ENCODE results near the gene TBC1D1. TPM values are rescaled to one million over a fixed set of nuclear protein-coding genes. Genes with fewer than 3 reads are reported as not detected.

Gene TBC1D1
- total and polyA plus RNA-seq, 2 of the 8 experiments (the other 6 are each of a cell fraction or from before 2014, with no cell fraction given): 96.9 to 162 TPM

GRCh38 chr4:37966044-37966443 lies 75.2 kb downstream of the TBC1D1 start:
- H2AK5ac ChIP-seq (ENCODE audit: low read depth, low read length): no peak overlapping the region
- no peaks in the 10 kb centered on the region for H3K79me2 ChIP-seq (ENCODE audit: control insufficient read depth in 1 of 2, insufficient read depth in 2 of 2, low read length in 2 of 2)
- H3K9ac ChIP-seq (replicated peaks in 1 of 4; ENCODE audit: extremely low read depth in 1 of 4, low read depth in 3 of 4, low read length in 3 of 4): no peak overlapping the region
- no peak overlapping the region for H3K4ac ChIP-seq (replicated peaks; ENCODE audit: insufficient read length, low read depth, low read length)
- no peak overlapping the region for H2AFZ ChIP-seq (ENCODE audit: low read length)
- H4K20me1 ChIP-seq (replicated peaks in 1 of 2; ENCODE audit: control insufficient read depth in 1 of 2, insufficient read depth in 2 of 2, low read length in 2 of 2): no peaks in the 10 kb centered on the region
- H3K36me3 ChIP-seq (ENCODE audit: control insufficient read depth in 2 of 4, insufficient read depth in 4 of 4, low read length in 3 of 4): no peaks in the 10 kb centered on the region
- H3K23me2 ChIP-seq (ENCODE audit: low read depth, low read length): no peaks in the 10 kb centered on the region
- H3K4me3 ChIP-seq (ENCODE audit: extremely low read depth in 1 of 4, insufficient read depth in 2 of 4, low read depth in 3 of 4, low read length in 4 of 4): no peak overlapping the region
- 81% methylated on average over 3 of the region's 3 CpGs; no CpG with 5 or more reads in 1 of the 2 experiments for WGBS, 2 experiments (ENCODE audit: extremely low coverage in 1 of 2, insufficient coverage in 1 of 2, insufficient read length in 1 of 2, insufficient replicate concordance in 2 of 2, low coverage in 1 of 2, low lambda C conversion rate in 2 of 2, missing lambda C conversion rate in 1 of 2)
- H3K23ac ChIP-seq (ENCODE audit: insufficient read length): no peak overlapping the region
- no peak overlapping the region for H2BK5ac ChIP-seq (ENCODE audit: low read depth, low read length)
- H3K14ac ChIP-seq (ENCODE audit: insufficient read length): no peak overlapping the region
- POLR2A ChIA-PET (ENCODE audit: partially characterized antibody): no interaction called here
- FAIRE-seq (no peak), DNase-seq (ENCODE audit: low read depth in 1 of 2, low spot score in 2 of 2) (no peak)
- H4K91ac ChIP-seq (replicated peaks; ENCODE audit: insufficient read length, low read length): no peak overlapping the region
- no peak overlapping the region for H4K5ac ChIP-seq (ENCODE audit: insufficient read length, low read depth, low read length)
- no peak overlapping the region for H2BK15ac ChIP-seq (ENCODE audit: low read length)
- H3K79me1 ChIP-seq (ENCODE audit: low read depth, low read length): no peaks in the 10 kb centered on the region
- H3K4me2 ChIP-seq (ENCODE audit: insufficient read depth in 1 of 2, low read depth in 2 of 2, low read length in 2 of 2): no peak overlapping the region
- H3K27me3 ChIP-seq (replicated peaks in 1 of 4; ENCODE audit: control insufficient read depth in 3 of 4, extremely low read depth in 1 of 4, insufficient read depth in 3 of 4, low read length in 3 of 4): no peaks in the 10 kb centered on the region
- TF ChIP-seq TAF1 (IDR thresholded peaks at IDR 0.05; ENCODE audit: low read depth, low read length) (no peak), CREB1 (IDR thresholded peaks at IDR 0.05) (no peak), FOSL1 (IDR thresholded peaks at IDR 0.05; ENCODE audit: insufficient read depth, low read depth, low read length) (no peak), PHF8 (conservative IDR thresholded peaks at IDR 0.05; ENCODE audit: low read depth, low read length) (no peak), GABPA (IDR thresholded peaks at IDR 0.05; ENCODE audit: borderline replicate concordance, insufficient read depth, low read length) (no peak), CTBP2 (IDR thresholded peaks at IDR 0.05; ENCODE audit: borderline replicate concordance, insufficient read depth, insufficient read length, low read length) (no peak), USF2 (IDR thresholded peaks at IDR 0.05; ENCODE audit: low read length) (no peak), TAF7 (optimal IDR thresholded peaks at IDR 0.05; ENCODE audit: borderline replicate concordance, low read depth, low read length) (no peak), JUND (IDR thresholded peaks at IDR 0.05; ENCODE audit: low read length) (no peak), SP4 (IDR thresholded peaks at IDR 0.05; ENCODE audit: low read length) (no peak), NANOG (IDR thresholded peaks at IDR 0.05; ENCODE audit: insufficient read depth, low read depth, low read length, poor library complexity, severe bottlenecking) (no peak), ASH2L (IDR thresholded peaks at IDR 0.05; ENCODE audit: low read length) (no peak), ZNF274 (IDR thresholded peaks at IDR 0.05; ENCODE audit: borderline replicate concordance, extremely low read depth, low read length) (no peak), SP1 (IDR thresholded peaks at IDR 0.05; ENCODE audit: low read depth, low read length) (no peak)
- H3K18ac ChIP-seq (ENCODE audit: extremely low read depth, low read length): no peak overlapping the region
- no peaks in the 10 kb centered on the region for H3K4me1 ChIP-seq (replicated peaks in 1 of 4; ENCODE audit: control insufficient read depth in 3 of 4, insufficient read depth in 4 of 4, low read length in 3 of 4)
- no peak overlapping the region for H2BK12ac ChIP-seq (ENCODE audit: low read depth, low read length)
- H4K8ac ChIP-seq (ENCODE audit: extremely low read depth, insufficient read depth, low read length): no peak overlapping the region
- CTCF ChIA-PET (ENCODE audit: partially characterized antibody): interaction anchor here (0.9 to 1.3 kb wide), 4 partner anchors 10 to 156 kb away, joined by 3 to 5 read pairs (median 3); no protein-coding TSS in a partner anchor
- H2BK120ac ChIP-seq (replicated peaks; ENCODE audit: low read depth, low read length): no peak overlapping the region
- no peaks in the 10 kb centered on the region for H3K9me3 ChIP-seq (ENCODE audit: insufficient read depth in 2 of 2, low read depth in 1 of 2, low read length in 1 of 2)
- H3K27ac ChIP-seq (ENCODE audit: low read depth, low read length): no peak overlapping the region
- no peak overlapping the region for H3K56ac ChIP-seq (replicated peaks; ENCODE audit: insufficient read length, low read depth, low read length)
- no peak overlapping the region for H2BK20ac ChIP-seq (ENCODE audit: low read length)
